Stimulated activated CD8-positive, alpha-beta memory T cell treated with anti-CD3 and anti-CD28 coated beads, Interleukin-4, amount 100 ng/mL, for 48 hours (primary cell): ENCODE results near the gene ZNF584.

Experiments
- DNase-seq: peaks from one replicate; pipeline ENCODE4 v3.0.0-alpha.2; 2020

The ZNF584 gene

DNA sequence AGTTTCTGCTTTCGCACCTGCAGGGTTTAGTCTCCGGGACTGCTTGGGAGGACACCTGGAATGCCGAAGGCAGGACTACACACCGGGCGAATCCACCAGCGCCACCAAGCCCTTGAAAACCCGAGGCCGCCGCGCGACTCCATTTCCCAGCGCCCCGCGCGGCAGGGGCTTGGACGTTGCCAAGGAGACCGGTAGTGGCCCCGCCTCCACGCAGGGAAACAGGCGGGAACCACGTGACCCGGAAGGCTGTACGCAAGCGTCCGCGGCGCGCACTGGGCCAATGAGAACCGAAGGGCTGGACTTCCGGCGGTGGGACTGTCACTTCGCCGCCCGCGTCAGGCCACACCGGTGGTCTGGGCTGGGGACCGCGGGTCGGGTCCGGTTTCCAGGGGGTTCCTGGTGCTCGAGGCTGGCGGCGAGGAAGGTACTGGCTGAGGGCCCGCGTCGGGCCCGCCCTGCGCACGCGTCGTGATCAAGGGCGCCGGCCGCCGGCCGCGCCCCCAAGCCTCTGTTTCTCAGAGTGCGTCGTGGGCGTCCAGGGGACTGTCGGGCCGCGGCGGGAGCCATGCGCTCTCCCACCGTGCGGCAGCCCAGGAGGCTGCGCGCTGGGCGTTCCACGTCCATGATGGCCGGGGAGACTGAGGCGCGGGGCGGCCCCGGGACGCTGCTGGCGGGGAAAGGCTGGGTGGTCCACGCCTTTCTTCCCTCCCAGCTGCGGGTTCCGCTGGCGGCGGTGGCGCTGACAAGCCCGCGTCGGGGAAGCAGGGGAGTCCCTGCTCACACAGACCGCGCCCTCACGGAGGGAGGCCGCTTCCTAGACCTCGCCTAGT is 58.5 kb downstream of the ZNF584 start, which contains the start of gene ZNF324:
ZNF324 (plus strand) TSS at position 321 of the 830 bp plus-strand sequence. CDS start 2,106 bp downstream, outside the sequence.
- DNase-seq, result peak; percentile 99
